ENCODE measurements around the gene ATP1A3.
A peak's percentile ranks its signal among the peaks of the same experiment; 100 is the strongest.

ATP1A3 gene

DNA sequence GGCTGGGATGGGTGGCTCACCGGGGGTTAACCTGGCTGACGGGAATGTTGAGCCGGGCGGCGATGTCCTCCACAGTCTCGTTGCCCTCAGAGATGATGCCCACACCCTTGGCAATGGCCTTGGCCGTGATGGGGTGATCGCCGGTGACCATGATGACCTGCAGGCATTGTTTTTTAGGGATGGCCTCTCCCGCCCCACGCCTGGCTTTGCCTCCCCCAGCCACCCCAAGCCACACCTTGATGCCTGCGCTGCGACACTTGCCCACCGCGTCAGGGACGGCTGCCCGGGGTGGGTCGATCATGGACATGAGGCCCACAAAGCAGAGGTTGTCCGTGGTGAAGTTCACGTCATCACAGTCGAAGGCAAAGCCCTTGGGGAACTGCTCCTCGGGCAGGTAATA lies 16.1 kb downstream of the ATP1A3 start:
- no peak overlapping the region for H3K4me3 Mint-ChIP-seq
- no peaks in the 10 kb centered on the region for H3K9me3 Mint-ChIP-seq
- no peak overlapping the region for H3K27ac Mint-ChIP-seq
- no peaks in the 10 kb centered on the region for H3K27me3 Mint-ChIP-seq
- no peaks in the 10 kb centered on the region for H3K4me1 Mint-ChIP-seq (ENCODE audit: low read depth)
- H3K36me3 Mint-ChIP-seq (ENCODE audit: low read depth): no peaks in the 10 kb centered on the region

DNA sequence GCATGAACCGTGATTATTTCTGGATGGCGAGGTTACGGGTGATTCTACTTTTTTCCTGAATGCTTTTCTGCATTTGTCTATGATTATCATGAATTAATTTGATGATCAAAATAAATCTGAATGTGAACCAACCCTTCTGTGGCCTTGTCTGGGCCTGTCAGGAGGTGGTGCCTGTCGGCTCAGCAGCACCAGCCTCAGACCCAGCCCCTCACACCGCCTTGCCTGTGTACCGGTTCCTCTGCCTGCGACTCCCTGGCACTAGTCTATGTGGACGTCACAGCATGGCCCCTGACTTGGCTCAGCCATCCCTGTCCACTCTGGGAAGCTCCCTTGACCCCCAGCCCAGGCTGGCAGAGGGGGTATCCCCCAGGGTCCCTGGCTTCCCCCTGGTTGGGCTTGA lies 19.4 kb downstream of the ATP1A3 start:
- no peak overlapping the region for H3K27ac Mint-ChIP-seq
- H3K9me3 Mint-ChIP-seq: no peaks in the 10 kb centered on the region
- H3K27me3 Mint-ChIP-seq: no peaks in the 10 kb centered on the region
- H3K4me3 Mint-ChIP-seq: no peak overlapping the region
- H3K36me3 Mint-ChIP-seq (ENCODE audit: low read depth): no peaks in the 10 kb centered on the region
- H3K4me1 Mint-ChIP-seq (ENCODE audit: low read depth): no peaks in the 10 kb centered on the region

DNA sequence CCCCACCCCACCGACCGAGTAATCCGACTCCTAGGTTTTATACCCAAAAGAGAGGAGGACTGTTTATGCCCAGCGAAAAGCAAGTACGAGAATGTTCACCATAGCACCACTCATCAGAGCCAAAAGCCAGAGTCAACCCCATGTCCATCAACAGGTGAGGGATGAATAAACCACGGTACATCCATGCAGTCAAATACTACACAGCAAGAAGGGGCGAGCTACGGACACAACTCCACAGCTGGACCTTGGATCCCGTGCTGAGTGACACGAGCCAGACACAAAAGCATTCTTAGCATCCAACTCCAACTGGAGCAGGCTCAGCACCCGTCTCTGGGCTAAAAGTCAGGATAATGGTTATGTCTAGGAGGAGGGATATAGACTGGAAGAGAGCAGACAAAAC lies 22.7 kb downstream of the ATP1A3 start:
- Mint-ChIP-seq H3K36me3 (ENCODE audit: low read depth) (no peaks in the 10 kb centered on the region), H3K27ac (no peak overlapping the region), H3K9me3 (no peaks in the 10 kb centered on the region), H3K27me3 (no peaks in the 10 kb centered on the region), H3K4me1 (ENCODE audit: low read depth) (no peaks in the 10 kb centered on the region), H3K4me3 (no peak overlapping the region)

DNA sequence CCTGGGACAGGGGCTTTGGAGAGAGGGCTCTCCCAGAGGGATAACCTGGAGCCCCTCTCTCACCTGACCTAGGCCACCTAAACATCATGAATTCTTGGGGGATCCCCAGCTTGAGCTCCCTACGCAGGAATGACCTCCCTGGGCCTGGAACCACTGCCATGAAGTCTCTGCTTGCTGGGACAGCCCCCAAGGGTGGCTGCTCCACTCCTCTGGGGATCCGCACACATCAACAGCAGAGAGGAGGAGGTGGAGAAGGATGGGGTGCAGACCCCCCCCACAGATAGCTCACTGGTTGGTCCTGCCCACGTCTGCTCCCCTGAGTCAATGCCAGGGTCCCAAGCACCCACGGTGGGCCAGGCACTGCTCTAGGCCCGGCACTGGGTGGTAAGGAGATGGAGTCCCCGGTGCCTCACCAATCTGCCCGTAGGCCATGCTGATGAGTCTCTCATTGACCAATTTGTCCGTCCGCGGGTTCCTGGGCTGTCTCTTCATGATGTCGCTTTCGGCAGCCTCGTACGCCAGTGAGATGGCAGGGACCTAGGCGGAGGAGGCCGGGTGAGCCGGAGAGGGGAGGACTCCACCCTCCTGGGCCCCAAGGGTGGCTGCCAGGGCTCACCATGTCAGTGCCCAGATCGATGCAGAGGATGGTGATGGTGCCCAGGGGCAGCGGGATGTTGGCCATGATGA lies 24.1 kb downstream of the ATP1A3 start:
- H3K4me1 Mint-ChIP-seq (ENCODE audit: low read depth): peaks cover 2% of the 10 kb centered on the region
- no peaks in the 10 kb centered on the region for H3K9me3 Mint-ChIP-seq
- H3K4me3 Mint-ChIP-seq: no peak overlapping the region
- no peaks in the 10 kb centered on the region for H3K36me3 Mint-ChIP-seq (ENCODE audit: low read depth)
- no peaks in the 10 kb centered on the region for H3K27me3 Mint-ChIP-seq
- no peak overlapping the region for H3K27ac Mint-ChIP-seq

DNA sequence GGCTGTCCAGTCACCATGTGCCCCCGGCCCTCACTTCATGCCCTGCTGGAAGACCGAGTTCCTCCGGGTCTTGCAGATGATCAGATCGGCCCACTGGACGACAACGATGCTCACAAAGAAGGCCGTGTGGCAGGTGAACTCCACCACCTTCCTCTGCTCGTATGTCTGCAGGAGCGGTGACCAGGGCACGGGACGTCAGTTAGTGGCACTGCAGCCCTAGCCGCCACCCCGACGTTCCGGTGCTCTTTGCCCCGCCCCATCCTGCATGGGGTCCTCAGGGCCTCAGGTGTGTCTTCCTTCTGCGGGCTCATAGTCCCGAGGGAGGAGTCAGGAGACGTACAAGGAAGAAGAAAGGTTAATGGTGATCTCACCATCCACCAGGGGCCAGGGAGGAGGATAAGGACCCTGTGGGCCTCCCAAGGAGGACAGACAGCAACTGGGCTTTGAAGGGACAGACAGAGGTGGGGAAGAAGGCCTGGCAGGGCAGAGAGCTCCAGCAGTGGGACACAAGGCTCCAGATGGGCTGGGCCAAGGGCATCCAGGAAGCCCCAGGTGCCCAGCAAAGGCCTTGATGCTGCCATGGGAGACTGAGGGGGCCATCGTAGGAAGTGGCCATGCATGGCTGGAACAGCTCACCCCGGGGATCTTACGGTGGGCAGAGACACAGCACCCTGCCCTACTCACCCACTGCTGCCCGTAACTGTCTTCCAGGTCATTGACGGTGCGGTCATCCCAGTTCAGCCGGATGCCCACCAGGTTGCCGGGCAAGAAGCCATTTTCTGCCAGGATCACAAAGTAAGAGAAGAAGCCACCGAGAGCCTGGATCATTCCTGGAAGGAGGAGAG lies 25.1 kb downstream of the ATP1A3 start:
- no peaks in the 10 kb centered on the region for H3K36me3 Mint-ChIP-seq (ENCODE audit: low read depth)
- no peaks in the 10 kb centered on the region for H3K9me3 Mint-ChIP-seq
- H3K27ac Mint-ChIP-seq: no peak overlapping the region
- H3K4me1 Mint-ChIP-seq (ENCODE audit: low read depth): peaks cover 3% of the 10 kb centered on the region
- no peak overlapping the region for H3K4me3 Mint-ChIP-seq
- H3K27me3 Mint-ChIP-seq: no peaks in the 10 kb centered on the region

DNA sequence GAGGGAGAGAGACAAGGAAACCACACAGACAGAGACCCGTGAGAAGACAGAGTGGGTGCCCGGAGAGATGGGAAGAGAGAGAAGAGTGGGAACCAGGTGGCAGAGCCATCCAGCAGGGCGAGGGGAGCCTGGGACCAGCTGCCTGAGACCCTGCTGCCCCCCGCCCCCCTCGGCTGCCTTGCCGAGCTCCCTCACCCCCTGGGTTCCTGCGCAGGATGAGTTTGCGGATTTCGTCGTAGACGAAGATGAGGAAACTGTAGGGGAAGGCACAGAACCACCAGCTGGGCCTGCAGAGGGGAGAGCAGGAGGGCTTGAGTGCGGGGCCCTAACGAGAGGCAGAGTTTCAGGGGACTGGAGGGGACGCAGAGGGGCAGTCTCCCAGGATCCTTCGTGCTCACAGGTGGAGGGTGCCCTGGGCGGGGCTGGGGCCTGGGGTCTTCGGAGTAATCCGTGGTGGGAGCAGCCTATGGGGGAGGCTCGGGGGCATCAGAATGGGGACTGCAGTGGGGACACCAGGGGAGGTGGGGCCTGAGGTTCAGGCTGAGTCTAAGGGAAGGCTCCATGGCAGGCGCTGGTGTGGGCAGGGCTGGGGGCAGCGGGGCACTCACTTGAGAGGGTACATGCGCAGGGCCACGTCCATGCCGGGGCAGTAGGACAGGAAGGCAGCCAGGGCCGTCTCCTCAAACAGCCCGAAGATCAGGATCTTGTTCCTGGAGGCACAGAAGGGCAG lies 26.8 kb downstream of the ATP1A3 start:
- Mint-ChIP-seq H3K36me3 (ENCODE audit: low read depth) (no peaks in the 10 kb centered on the region), H3K27ac (no peak overlapping the region), H3K27me3 (no peaks in the 10 kb centered on the region), H3K4me3 (no peak overlapping the region), H3K9me3 (no peaks in the 10 kb centered on the region), H3K4me1 (ENCODE audit: low read depth) (peaks cover 3% of the 10 kb centered on the region)

DNA sequence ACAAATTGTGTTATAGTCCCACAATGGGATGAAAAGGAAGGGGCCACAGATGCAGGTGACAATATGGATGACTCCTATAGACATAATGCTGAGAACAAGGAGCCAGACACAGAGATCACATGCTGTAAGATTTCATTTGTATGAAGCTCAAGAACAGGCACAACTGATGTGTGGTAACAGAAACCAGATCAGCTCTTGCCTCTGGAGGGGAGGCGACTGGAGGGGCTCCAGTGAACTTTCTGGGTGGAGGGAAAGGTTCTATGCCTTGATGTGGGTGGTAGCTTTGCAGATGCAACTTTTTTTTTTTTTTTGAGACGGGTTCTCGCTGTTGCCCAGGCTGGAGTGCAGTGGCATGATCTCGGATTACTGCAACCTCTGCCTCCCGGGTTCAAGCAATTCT lies 28.9 kb downstream of the ATP1A3 start:
- H3K4me1 Mint-ChIP-seq (ENCODE audit: low read depth): peaks cover 3% of the 10 kb centered on the region
- H3K9me3 Mint-ChIP-seq: no peaks in the 10 kb centered on the region
- no peak overlapping the region for H3K4me3 Mint-ChIP-seq
- no peaks in the 10 kb centered on the region for H3K27me3 Mint-ChIP-seq
- no peaks in the 10 kb centered on the region for H3K36me3 Mint-ChIP-seq (ENCODE audit: low read depth)
- no peak overlapping the region for H3K27ac Mint-ChIP-seq

DNA sequence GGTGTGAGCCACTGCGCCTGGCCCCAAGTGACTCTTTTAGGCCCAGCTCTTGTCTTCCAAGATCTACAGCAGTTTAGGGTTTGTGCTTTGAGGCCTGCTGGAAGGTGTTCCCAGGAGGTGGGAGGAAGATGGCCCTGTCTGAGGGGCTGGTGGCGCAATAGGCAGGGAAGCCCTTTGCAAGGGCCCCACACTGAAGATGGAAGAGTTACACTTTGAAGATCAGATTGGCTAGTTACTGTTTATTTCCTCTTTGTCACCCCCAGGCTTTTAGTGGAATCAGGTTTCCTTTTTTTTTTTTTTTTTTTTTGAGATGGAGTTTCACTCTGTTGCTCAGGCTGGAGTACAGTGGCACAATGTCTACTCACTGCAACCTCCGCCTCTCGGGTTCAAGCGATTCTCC lies 33.1 kb downstream of the ATP1A3 start:
- H3K27ac Mint-ChIP-seq: no peak overlapping the region
- peaks cover 20% of the 10 kb centered on the region for H3K4me1 Mint-ChIP-seq (ENCODE audit: low read depth)

DNA sequence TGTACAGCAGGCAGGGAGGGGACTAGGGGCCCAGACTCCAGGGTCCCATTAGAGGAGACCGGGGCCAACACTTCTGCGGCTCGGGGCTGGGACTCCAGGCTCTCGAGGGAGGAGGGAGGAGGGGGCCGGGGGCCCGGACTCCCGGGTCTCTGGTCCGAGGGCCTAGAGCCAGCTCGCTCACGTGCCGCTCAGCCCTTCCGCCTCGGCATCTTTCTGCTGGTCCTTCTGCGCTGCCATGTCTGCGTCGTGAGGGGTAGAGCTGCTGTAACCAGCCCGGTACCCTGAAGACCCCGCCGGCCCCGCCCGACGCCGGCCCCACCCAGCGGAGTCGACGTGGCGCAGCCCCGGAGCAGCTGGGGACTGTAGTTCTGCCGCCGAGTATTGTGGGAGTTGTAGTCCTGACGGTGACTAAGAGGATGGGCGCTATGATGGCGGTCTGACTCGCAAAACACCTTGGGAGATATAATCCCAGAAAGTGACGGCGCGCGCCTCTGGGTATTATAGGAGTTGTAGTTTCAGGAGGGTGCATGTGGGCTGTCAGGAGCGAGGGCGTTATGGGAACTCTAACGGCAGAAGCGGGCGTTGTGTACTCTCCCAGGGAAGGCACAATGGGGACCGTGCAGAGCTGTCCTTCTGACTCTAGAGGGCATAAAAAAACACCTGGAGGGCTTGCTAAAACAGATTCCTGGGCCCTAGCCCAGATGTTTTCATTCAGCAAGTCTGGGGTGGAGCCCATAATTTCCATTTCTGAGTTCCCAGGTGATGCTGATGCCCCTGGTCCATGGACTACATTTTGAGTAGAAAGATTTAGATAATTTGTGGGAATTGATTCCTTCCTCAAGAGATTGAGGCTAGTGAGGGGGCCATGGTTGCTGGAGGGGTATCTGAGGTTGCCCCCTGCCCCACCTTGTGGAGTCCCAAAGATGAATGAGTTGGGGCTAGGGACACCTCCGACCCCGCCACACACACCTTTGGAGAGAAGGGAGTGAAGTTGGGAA lies 34.7 kb downstream of the ATP1A3 start, which contains the start of gene RABAC1:
Gene RABAC1 (minus strand): TSS at position 266 of the 998 bp plus-strand sequence. CDS start 29 bp downstream, at position 237.
- no peaks in the 10 kb centered on the region for H3K27me3 Mint-ChIP-seq
- no peaks in the 10 kb centered on the region for H3K36me3 Mint-ChIP-seq (ENCODE audit: low read depth)
- peak within 1 kb of the TSS; percentile 97 for H3K4me3 Mint-ChIP-seq
- H3K4me1 Mint-ChIP-seq (ENCODE audit: low read depth): peaks cover 17% of the 10 kb centered on the region
- H3K27ac Mint-ChIP-seq: peak within 1 kb of the TSS; percentile 89
- no peaks in the 10 kb centered on the region for H3K9me3 Mint-ChIP-seq

More for the DNA sequence above, 33.1 kb downstream of the ATP1A3 start:
- no peaks in the 10 kb centered on the region for H3K27me3 Mint-ChIP-seq
- no peaks in the 10 kb centered on the region for H3K36me3 Mint-ChIP-seq (ENCODE audit: low read depth)
- no peaks in the 10 kb centered on the region for H3K9me3 Mint-ChIP-seq
- no peak overlapping the region for H3K4me3 Mint-ChIP-seq

DNA sequence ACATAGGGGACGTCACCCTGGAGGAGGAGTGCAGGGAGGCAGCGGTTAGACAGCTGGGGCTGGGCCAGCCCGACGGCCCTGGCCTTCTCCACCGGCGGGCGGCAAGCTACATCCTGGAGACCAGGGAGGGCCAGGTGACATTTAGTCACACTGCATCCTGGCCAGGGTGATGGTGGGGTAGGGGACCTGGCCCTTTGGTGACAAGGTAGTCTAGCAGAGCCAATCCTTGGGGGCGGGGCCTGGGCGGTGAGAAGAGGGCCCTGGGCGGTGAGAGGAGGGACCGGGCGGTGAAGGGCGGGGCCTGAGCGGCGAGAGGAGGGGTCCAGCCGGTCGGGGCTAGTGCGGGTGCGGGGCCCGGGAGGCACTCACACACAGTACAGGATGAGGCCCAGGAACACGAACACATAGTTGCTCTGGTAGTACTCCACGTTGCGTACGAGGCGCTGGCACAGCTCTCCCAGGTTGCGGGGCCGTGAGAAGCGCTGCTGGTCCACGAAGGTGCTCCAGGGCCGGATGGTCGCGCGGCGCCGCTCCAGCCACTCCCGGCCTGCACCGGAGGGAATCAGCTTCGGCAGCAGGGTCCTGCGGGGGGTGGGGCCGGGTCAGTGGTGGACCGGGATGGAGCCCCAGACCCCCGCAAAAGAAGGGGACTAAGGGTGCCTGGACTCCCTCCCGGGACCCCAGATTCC lies 35.5 kb downstream of the ATP1A3 start:
- no peaks in the 10 kb centered on the region for H3K27me3 Mint-ChIP-seq
- no peaks in the 10 kb centered on the region for H3K36me3 Mint-ChIP-seq (ENCODE audit: low read depth)
- H3K9me3 Mint-ChIP-seq: no peaks in the 10 kb centered on the region
- H3K27ac Mint-ChIP-seq: peak overlapping the region; percentile 14
- H3K4me1 Mint-ChIP-seq (ENCODE audit: low read depth): peaks cover 17% of the 10 kb centered on the region
- peak overlapping the region; percentile 97 for H3K4me3 Mint-ChIP-seq

DNA sequence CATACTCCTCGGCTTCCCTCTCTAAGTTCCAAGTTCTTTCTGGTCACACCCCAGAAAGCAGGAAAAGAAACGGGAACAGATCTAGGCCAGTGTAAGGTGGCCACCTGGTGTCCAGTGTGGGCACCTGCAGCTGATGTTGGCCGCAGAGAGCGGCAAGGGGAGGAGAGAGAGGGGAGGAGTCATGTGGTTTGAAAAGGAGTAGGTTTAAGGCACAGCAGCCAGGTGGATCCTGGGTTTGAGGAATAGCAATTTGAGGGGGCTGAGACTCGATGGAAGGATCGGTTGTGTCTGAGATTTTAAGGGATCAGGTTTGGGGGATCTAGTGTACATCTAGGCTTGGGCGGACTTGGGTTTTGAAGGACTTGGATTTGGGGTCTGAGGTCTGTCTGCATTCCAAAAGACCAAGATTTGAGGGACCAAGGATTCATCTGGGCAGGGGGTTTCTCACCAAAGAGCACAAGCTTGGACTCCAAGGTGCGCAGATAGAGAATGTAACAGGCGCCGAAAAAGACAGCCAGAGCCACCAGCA lies 36.1 kb downstream of the ATP1A3 start:
- Mint-ChIP-seq H3K36me3 (ENCODE audit: low read depth) (no peaks in the 10 kb centered on the region), H3K4me1 (ENCODE audit: low read depth) (peaks cover 17% of the 10 kb centered on the region), H3K4me3 (peak overlapping the region; percentile 97), H3K27me3 (no peaks in the 10 kb centered on the region), H3K9me3 (no peaks in the 10 kb centered on the region), H3K27ac (peak overlapping the region; percentile 14)

DNA sequence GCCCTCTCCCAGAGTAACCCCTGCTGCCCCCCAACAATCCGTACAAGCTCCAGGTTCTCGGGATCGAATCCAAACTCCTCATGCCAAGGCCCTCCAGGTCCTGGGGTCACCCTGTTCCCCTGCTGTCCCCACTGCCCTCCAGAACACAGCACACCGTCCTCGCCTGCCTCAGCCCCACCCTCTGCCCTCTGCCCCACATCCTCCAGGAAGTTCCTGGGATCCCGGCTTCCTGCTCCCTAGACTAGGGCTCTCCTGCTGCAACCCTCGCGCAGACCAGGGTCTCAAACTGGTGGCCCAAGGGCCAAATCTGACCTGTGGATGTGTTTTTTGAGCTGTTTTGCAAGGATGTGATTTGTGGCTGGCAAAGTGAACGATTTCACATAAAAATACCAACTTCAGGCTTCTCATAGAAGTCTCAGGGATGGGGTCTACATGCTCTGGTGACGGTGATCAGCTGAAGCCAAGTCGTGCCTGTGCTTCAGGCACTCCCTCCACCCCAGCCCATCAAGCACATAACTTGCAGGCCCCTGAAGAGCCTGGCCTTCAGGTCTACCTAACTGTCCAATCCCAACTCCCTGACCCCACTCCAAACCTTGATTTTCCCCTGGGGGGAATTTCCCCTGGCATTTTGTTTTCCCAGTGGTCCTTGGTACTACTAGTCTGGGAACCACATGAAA lies 36.7 kb downstream of the ATP1A3 start:
- no peaks in the 10 kb centered on the region for H3K27me3 Mint-ChIP-seq
- peaks cover 17% of the 10 kb centered on the region for H3K4me1 Mint-ChIP-seq (ENCODE audit: low read depth)
- no peak overlapping the region for H3K27ac Mint-ChIP-seq

DNA sequence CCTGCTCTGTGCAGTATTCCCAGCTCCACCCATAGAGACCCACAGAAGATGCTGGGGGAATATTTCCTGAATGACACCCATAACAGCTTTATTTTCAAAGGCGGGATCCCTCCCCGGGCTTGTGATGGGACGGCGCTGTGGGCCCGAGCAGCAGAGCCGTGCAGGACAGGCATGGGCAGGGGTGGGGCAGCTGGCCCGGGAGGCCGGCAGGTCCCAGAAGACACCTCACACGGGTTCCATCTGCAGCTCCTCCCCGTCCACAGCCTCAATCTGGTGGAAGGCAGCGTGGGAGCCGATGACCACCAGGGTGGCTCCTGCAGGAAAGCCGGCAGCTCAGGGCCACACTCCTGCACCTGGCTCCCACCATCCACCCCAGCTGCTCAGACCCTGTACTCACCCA lies 37.4 kb downstream of the ATP1A3 start:
- Mint-ChIP-seq H3K4me3 (no peak overlapping the region), H3K4me1 (ENCODE audit: low read depth) (peaks cover 20% of the 10 kb centered on the region), H3K9me3 (no peaks in the 10 kb centered on the region), H3K27me3 (no peaks in the 10 kb centered on the region), H3K36me3 (ENCODE audit: low read depth) (no peaks in the 10 kb centered on the region), H3K27ac (no peak overlapping the region)

More for the DNA sequence above, 36.7 kb downstream of the ATP1A3 start:
- peak overlapping the region; percentile 97 for H3K4me3 Mint-ChIP-seq
- no peaks in the 10 kb centered on the region for H3K9me3 Mint-ChIP-seq
- H3K36me3 Mint-ChIP-seq (ENCODE audit: low read depth): no peaks in the 10 kb centered on the region
